WTC11 (cell line): ENCODE data around the gene CGNL1. TPM values are rescaled to one million over a fixed set of nuclear protein-coding genes. Genes with fewer than 3 reads are reported as not detected.
A peak's percentile ranks its signal among the peaks of the same experiment; 100 is the strongest.

ENCODE experiments used
- ATAC-seq: fragments of 200-7000 bp; cut with Tn5 transposase; 2 replicates; pipeline ENCODE4 v1.10.0; 2021; ENCODE audit warnings: mild to moderate bottlenecking, moderate library complexity
- CTCF ChIA-PET: fragments of 300-600 bp; sonication (Branson Sonifier 250); formaldehyde crosslinking; loops from one replicate; lab custom pipeline; 2021; ENCODE audit warnings: antibody characterized with exemption; lab: Charles Lee
- POLR2A ChIA-PET: fragments of 350-600 bp; sonication (Branson Sonifier 250); formaldehyde crosslinking; loops from one replicate; lab custom pipeline; 2021; ENCODE audit warnings: antibody characterized with exemption; lab: Charles Lee
- DNase-seq: peaks from one replicate; pipeline ENCODE4 v3.0.0; 2021; ENCODE audit warnings: low spot score
- H3K27ac Mint-ChIP-seq: 2 replicates; pipeline ENCODE4 v1.8.0; 2021; ENCODE audit warnings: mixed read lengths
- H3K27me3 Mint-ChIP-seq: 2 replicates; pipeline ENCODE4 v1.8.0; 2021; ENCODE audit warnings: low read depth, mild to moderate bottlenecking, moderate library complexity, mixed read lengths
- H3K36me3 Mint-ChIP-seq: 2 replicates; pipeline ENCODE4 v1.8.0; 2021; ENCODE audit warnings: mixed read lengths
- H3K4me1 Mint-ChIP-seq: 2 replicates; pipeline ENCODE4 v1.8.0; 2022; ENCODE audit warnings: mixed read lengths
- H3K4me3 Mint-ChIP-seq: 2 replicates; pipeline ENCODE4 v1.8.0; 2021; ENCODE audit warnings: mild to moderate bottlenecking, moderate library complexity, mixed read lengths
- H3K9me3 Mint-ChIP-seq: 2 replicates; pipeline ENCODE4 v1.8.0; 2021; ENCODE audit warnings: mixed read lengths
- ATF1 ChIP-seq: sonication (generic); formaldehyde crosslinking; IDR thresholded peaks from 2 replicates; pipeline ENCODE4 v1.8.1; 2023; ENCODE audit warnings: mild to moderate bottlenecking, moderate library complexity, missing genetic modification reagents
- ATF2 ChIP-seq: sonication (generic); formaldehyde crosslinking; IDR thresholded peaks from 2 replicates; pipeline ENCODE4 v1.8.1; 2022; ENCODE audit warnings: low read depth, missing genetic modification reagents, borderline replicate concordance
- ATF6 ChIP-seq: sonication (generic); formaldehyde crosslinking; IDR thresholded peaks from 2 replicates; pipeline ENCODE4 v1.8.1; 2023; ENCODE audit warnings: mild to moderate bottlenecking, missing genetic modification reagents
- CREM ChIP-seq: sonication (generic); formaldehyde crosslinking; IDR thresholded peaks from 2 replicates; pipeline ENCODE4 v1.8.1; 2022; ENCODE audit warnings: mild to moderate bottlenecking, missing genetic modification reagents, moderate library complexity
- ELF4 ChIP-seq: sonication (generic); formaldehyde crosslinking; IDR thresholded peaks from 2 replicates; pipeline ENCODE4 v1.8.1; 2022; ENCODE audit warnings: low read depth, mild to moderate bottlenecking, moderate library complexity, missing genetic modification reagents
- ETV6 ChIP-seq: sonication (generic); formaldehyde crosslinking; IDR thresholded peaks from 2 replicates; pipeline ENCODE4 v1.8.1; 2022; ENCODE audit warnings: mild to moderate bottlenecking, missing genetic modification reagents
- HMGXB4 ChIP-seq: sonication (generic); formaldehyde crosslinking; IDR thresholded peaks from 2 replicates; pipeline ENCODE4 v1.8.1; 2023; ENCODE audit warnings: mild to moderate bottlenecking, moderate library complexity, missing genetic modification reagents
- NFE2L1 ChIP-seq: sonication (generic); formaldehyde crosslinking; IDR thresholded peaks from 2 replicates; pipeline ENCODE4 v1.8.1; 2023; ENCODE audit warnings: missing genetic modification reagents
- OVOL2 ChIP-seq: fragments of 250-450 bp; sonication (Bioruptor Pico); IDR thresholded peaks from 2 replicates; pipeline ENCODE4 v1.9.0; 2021; ENCODE audit warnings: mild to moderate bottlenecking, borderline replicate concordance
- RELA ChIP-seq: sonication (generic); formaldehyde crosslinking; IDR thresholded peaks from 2 replicates; pipeline ENCODE4 v1.8.1; 2022; ENCODE audit warnings: missing genetic modification reagents, mild to moderate bottlenecking, borderline replicate concordance
- SMAD4 ChIP-seq: sonication (generic); formaldehyde crosslinking; IDR thresholded peaks from 2 replicates; pipeline ENCODE4 v1.8.0; 2022; ENCODE audit warnings: mild to moderate bottlenecking, missing genetic modification reagents
- STAT6 ChIP-seq: sonication (generic); formaldehyde crosslinking; conservative IDR thresholded peaks from 2 replicates; pipeline ENCODE4 v1.8.1; 2023; ENCODE audit warnings: mild to moderate bottlenecking, low read depth, missing genetic modification reagents, moderate library complexity
- ZBTB21 ChIP-seq: sonication (generic); formaldehyde crosslinking; IDR thresholded peaks from 2 replicates; pipeline ENCODE4 v1.8.1; 2023; ENCODE audit warnings: mild to moderate bottlenecking, missing genetic modification reagents, borderline replicate concordance
- ZNF416 ChIP-seq: fragments of 250-450 bp; sonication (Bioruptor Pico); IDR thresholded peaks from 2 replicates; pipeline ENCODE4 v1.9.0; 2021; ENCODE audit warnings: mild to moderate bottlenecking, inconsistent platforms
- ZNF532 ChIP-seq: fragments of 250-450 bp; sonication (Bioruptor Pico); IDR thresholded peaks from 2 replicates; pipeline ENCODE4 v1.9.0; 2021; ENCODE audit warnings: mild to moderate bottlenecking, borderline replicate concordance
- ZSCAN18 ChIP-seq: fragments of 250-450 bp; sonication (Bioruptor Pico); IDR thresholded peaks from 2 replicates; pipeline ENCODE4 v2.1.2; 2022; ENCODE audit warnings: mild to moderate bottlenecking, moderate library complexity
- total RNA-seq: library from RNA; stranded (reverse); gene quantifications from 3 replicates; pipeline ENCODE4 v1.2.3, GENCODE V29; 2021

The CGNL1 gene
- total RNA-seq, 1 experiment from 2014 or later, result 57.3 TPM

GRCh38 chr15:57355259-57355658, 21.0 kb upstream of the CGNL1 start:
- Mint-ChIP-seq H3K27me3 (peaks cover 5% of the 10 kb centered on the region), H3K36me3 (no peaks in the 10 kb centered on the region), H3K4me3 (no peak overlapping the region), H3K4me1 (peaks cover 52% of the 10 kb centered on the region), H3K27ac (no peak overlapping the region), H3K9me3 (no peaks in the 10 kb centered on the region)
- TF ChIP-seq SMAD4, result no peak
- TF ChIP-seq ZSCAN18 (CRISPR knock-in tag), result no peak
- TF ChIP-seq STAT6 (CRISPR knock-in tag), result no peak
- no peak for TF ChIP-seq CREM (CRISPR knock-in tag)
- TF ChIP-seq OVOL2 (CRISPR knock-in tag), result no peak
- TF ChIP-seq ELF4 (CRISPR knock-in tag), result no peak
- no peak for TF ChIP-seq NFE2L1
- no peak for TF ChIP-seq HMGXB4 (CRISPR knock-in tag)
- no peak for TF ChIP-seq ATF1
- TF ChIP-seq ZNF532 (CRISPR knock-in tag), result no peak
- no peak for TF ChIP-seq ATF6 (CRISPR knock-in tag)
- TF ChIP-seq ETV6 (CRISPR knock-in tag), result no peak
- ChIA-PET POLR2A (no interaction called here), CTCF (interaction anchor here (0.5 to 4.2 kb wide), 10 partner anchors 9 to 396 kb away, joined by 3 to 26 read pairs (median 5); partner anchors contain the start of gene CGNL1)
- ATAC-seq (no peak), DNase-seq (no peak)

GRCh38 chr15:57356178-57356577, 20.1 kb upstream of the CGNL1 start:
- Mint-ChIP-seq H3K27ac (peak overlapping the region; percentile 45), H3K36me3 (no peaks in the 10 kb centered on the region), H3K4me1 (peaks cover 52% of the 10 kb centered on the region), H3K27me3 (peaks cover 5% of the 10 kb centered on the region), H3K4me3 (no peak overlapping the region), H3K9me3 (no peaks in the 10 kb centered on the region)
- ChIA-PET POLR2A (interaction anchor here (0.6 to 1.1 kb wide), 2 partner anchors 9 to 27 kb away, joined by 3 to 4 read pairs; no protein-coding TSS in a partner anchor), CTCF (interaction anchor here (0.9 to 4.2 kb wide), 10 partner anchors 8 to 395 kb away, joined by 3 to 26 read pairs (median 5); no protein-coding TSS in a partner anchor)
- DNase-seq (no peak), ATAC-seq (no peak)
- TF ChIP-seq ZNF416 (no peak), ZNF532 (CRISPR knock-in tag) (no peak), ZBTB21 (CRISPR knock-in tag) (no peak), RELA (CRISPR knock-in tag) (no peak), ATF2 (CRISPR knock-in tag) (no peak)
